ENCODE results near the gene PAK1.

The PAK1 gene

GRCh38 chr11:77396911-77397310, 77.0 kb downstream of the PAK1 start:
- Histone ChIP-seq H3K27ac (ENCODE audit: low read depth, low read length, poor library complexity, severe bottlenecking) (no peak overlapping the region), H3K9me3 (ENCODE audit: low read length) (no peaks in the 10 kb centered on the region), H3K27me3 (ENCODE audit: insufficient read depth, low read length) (no peaks in the 10 kb centered on the region), H3K79me2 (ENCODE audit: insufficient read depth, low read length) (no peaks in the 10 kb centered on the region), H3K4me2 (ENCODE audit: low read length) (no peak overlapping the region), H3K9ac (ENCODE audit: low read length) (no peak overlapping the region), H3F3A (ENCODE audit: insufficient read depth, low read length) (no peaks in the 10 kb centered on the region), H3K4me3 (ENCODE audit: low read depth, low read length, poor library complexity, severe bottlenecking) (no peak overlapping the region), H3K9me2 (ENCODE audit: low read depth, low read length) (no peaks in the 10 kb centered on the region), H3K36me3 (ENCODE audit: insufficient read depth, low read length) (no peaks in the 10 kb centered on the region), H2AFZ (ENCODE audit: low read length) (no peak overlapping the region), H4K20me1 (ENCODE audit: insufficient read depth, low read length) (no peaks in the 10 kb centered on the region), H3K4me1 (ENCODE audit: insufficient read depth, low read length, severe bottlenecking) (no peaks in the 10 kb centered on the region)
- TF ChIP-seq CTCF (IDR thresholded peaks at IDR 0.05; ENCODE audit: low read length) (no peak), EZH2 (IDR thresholded peaks at IDR 0.05; ENCODE audit: borderline replicate concordance, low read length) (no peak)

GRCh38 chr11:77396305-77396704, 77.6 kb downstream of the PAK1 start:
- H3F3A ChIP-seq (ENCODE audit: insufficient read depth, low read length): no peaks in the 10 kb centered on the region
- H3K27me3 ChIP-seq (ENCODE audit: insufficient read depth, low read length): no peaks in the 10 kb centered on the region
- H3K9me3 ChIP-seq (ENCODE audit: low read length): no peaks in the 10 kb centered on the region
- TF ChIP-seq CTCF (IDR thresholded peaks at IDR 0.05; ENCODE audit: low read length): no peak
- TF ChIP-seq EZH2 (IDR thresholded peaks at IDR 0.05; ENCODE audit: borderline replicate concordance, low read length): no peak
- no peaks in the 10 kb centered on the region for H3K4me1 ChIP-seq (ENCODE audit: insufficient read depth, low read length, severe bottlenecking)
- H3K36me3 ChIP-seq (ENCODE audit: insufficient read depth, low read length): no peaks in the 10 kb centered on the region
- no peak overlapping the region for H3K27ac ChIP-seq (ENCODE audit: low read depth, low read length, poor library complexity, severe bottlenecking)
- no peak overlapping the region for H3K4me3 ChIP-seq (ENCODE audit: low read depth, low read length, poor library complexity, severe bottlenecking)
- H2AFZ ChIP-seq (ENCODE audit: low read length): no peak overlapping the region
- no peaks in the 10 kb centered on the region for H4K20me1 ChIP-seq (ENCODE audit: insufficient read depth, low read length)
- H3K9ac ChIP-seq (ENCODE audit: low read length): no peak overlapping the region
- no peaks in the 10 kb centered on the region for H3K79me2 ChIP-seq (ENCODE audit: insufficient read depth, low read length)
- H3K4me2 ChIP-seq (ENCODE audit: low read length): no peak overlapping the region
- no peaks in the 10 kb centered on the region for H3K9me2 ChIP-seq (ENCODE audit: low read depth, low read length)

- Histone ChIP-seq H4K20me1 (ENCODE audit: insufficient read depth, low read length) (no peaks in the 10 kb centered on the region), H3F3A (ENCODE audit: insufficient read depth, low read length) (no peaks in the 10 kb centered on the region), H3K27me3 (ENCODE audit: insufficient read depth, low read length) (no peaks in the 10 kb centered on the region), H3K4me3 (ENCODE audit: low read depth, low read length, poor library complexity, severe bottlenecking) (no peak overlapping the region), H3K79me2 (ENCODE audit: insufficient read depth, low read length) (no peaks in the 10 kb centered on the region), H2AFZ (ENCODE audit: low read length) (no peak overlapping the region), H3K36me3 (ENCODE audit: insufficient read depth, low read length) (no peaks in the 10 kb centered on the region), H3K9me2 (ENCODE audit: low read depth, low read length) (no peaks in the 10 kb centered on the region), H3K4me2 (ENCODE audit: low read length) (no peak overlapping the region), H3K27ac (ENCODE audit: low read depth, low read length, poor library complexity, severe bottlenecking) (no peak overlapping the region), H3K9me3 (ENCODE audit: low read length) (no peaks in the 10 kb centered on the region), H3K9ac (ENCODE audit: low read length) (no peak overlapping the region), H3K4me1 (ENCODE audit: insufficient read depth, low read length, severe bottlenecking) (no peaks in the 10 kb centered on the region)
- TF ChIP-seq EZH2 (IDR thresholded peaks at IDR 0.05; ENCODE audit: borderline replicate concordance, low read length) (no peak), CTCF (IDR thresholded peaks at IDR 0.05; ENCODE audit: low read length) (no peak)
Measured at GRCh38 chr11:77395460-77396173, 78.3 kb downstream of the PAK1 start.
